Fibroblast of lung (primary cell): Measurements from ENCODE around the gene LRRC37A.
"Not testable (repeated sequence)": the region's sequence is repeated elsewhere in the genome, so short reads cannot be mapped to it uniquely, and the experiment has no call there.

Source experiments
- EZH2 ChIP-seq: IDR thresholded peaks from 2 replicates; pipeline ENCODE4 v1.5.1; 2012; ENCODE audit warnings: low read length, control low read depth, mild to moderate bottlenecking; ENCODE audit errors: missing control alignments
- TF ChIP-seq, protein P1 (sequence below), 2 donors: IDR thresholded peaks in 1 of 2; conservative IDR thresholded peaks in 1 of 2; 1 replicate in 1 of 2; 2 replicates in 1 of 2; pipeline ENCODE4 v1.5.1; 2011 to 2012; ENCODE audit warnings: low read length in 2 of 2, control low read depth in 1 of 2, inconsistent platforms in 1 of 2, low read depth in 1 of 2, mild to moderate bottlenecking in 1 of 2

DNA sequence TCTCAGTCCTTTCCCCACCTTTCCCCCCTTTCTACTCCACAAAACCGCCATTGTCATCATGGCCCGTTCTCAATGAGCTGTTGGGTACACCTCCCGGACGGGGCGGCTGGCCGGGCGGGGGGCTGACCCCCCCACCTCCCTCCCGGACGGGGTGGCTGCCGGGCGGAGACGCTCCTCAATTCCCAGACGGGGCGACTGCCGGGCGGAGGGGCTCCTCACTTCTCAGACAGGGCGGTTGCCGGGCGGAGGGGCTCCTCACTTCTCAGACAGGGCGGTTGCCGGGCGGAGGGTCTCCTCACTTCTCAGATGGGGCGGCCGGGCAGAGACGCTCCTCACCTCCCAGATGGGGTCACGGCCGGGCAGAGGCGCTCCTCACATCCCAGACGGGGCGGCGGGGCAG lies 42.1 kb upstream of the LRRC37A start:
- TF ChIP-seq, protein P1, sequence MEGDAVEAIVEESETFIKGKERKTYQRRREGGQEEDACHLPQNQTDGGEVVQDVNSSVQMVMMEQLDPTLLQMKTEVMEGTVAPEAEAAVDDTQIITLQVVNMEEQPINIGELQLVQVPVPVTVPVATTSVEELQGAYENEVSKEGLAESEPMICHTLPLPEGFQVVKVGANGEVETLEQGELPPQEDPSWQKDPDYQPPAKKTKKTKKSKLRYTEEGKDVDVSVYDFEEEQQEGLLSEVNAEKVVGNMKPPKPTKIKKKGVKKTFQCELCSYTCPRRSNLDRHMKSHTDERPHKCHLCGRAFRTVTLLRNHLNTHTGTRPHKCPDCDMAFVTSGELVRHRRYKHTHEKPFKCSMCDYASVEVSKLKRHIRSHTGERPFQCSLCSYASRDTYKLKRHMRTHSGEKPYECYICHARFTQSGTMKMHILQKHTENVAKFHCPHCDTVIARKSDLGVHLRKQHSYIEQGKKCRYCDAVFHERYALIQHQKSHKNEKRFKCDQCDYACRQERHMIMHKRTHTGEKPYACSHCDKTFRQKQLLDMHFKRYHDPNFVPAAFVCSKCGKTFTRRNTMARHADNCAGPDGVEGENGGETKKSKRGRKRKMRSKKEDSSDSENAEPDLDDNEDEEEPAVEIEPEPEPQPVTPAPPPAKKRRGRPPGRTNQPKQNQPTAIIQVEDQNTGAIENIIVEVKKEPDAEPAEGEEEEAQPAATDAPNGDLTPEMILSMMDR (conservative IDR thresholded peaks at IDR 0.05 in 1 of 2, IDR thresholded peaks at IDR 0.05 in 1 of 2; ENCODE audit: low read depth in 1 of 2, low read length in 2 of 2), result not testable (repeated sequence)
- not testable (repeated sequence) for TF ChIP-seq EZH2
